SK-N-SH treated with all-trans-retinoic acid at 6 μM for 48 hours (cell line): ENCODE data around the gene SLC30A2.

Experiments
- BACH2 ChIP-seq: fragments of 250-450 bp; sonication (Bioruptor Pico); IDR thresholded peaks from 2 replicates; pipeline ENCODE4 v1.9.0; 2021; ENCODE audit warnings: mild to moderate bottlenecking, borderline replicate concordance
- CSDC2 ChIP-seq: fragments of 250-450 bp; sonication (Bioruptor Pico); IDR thresholded peaks from 2 replicates; pipeline ENCODE4 v1.5.0; 2020; ENCODE audit warnings: mild to moderate bottlenecking, moderate library complexity
- OSR1 ChIP-seq: fragments of 250-450 bp; sonication (Bioruptor Pico); IDR thresholded peaks from 2 replicates; pipeline ENCODE4 v1.8.0; 2022; ENCODE audit warnings: moderate library complexity, mild to moderate bottlenecking, inconsistent platforms
- PPARA ChIP-seq: fragments of 250-450 bp; sonication (Bioruptor Pico); IDR thresholded peaks from 2 replicates; pipeline ENCODE4 v1.5.0; 2020; ENCODE audit warnings: mild to moderate bottlenecking, borderline replicate concordance
- RARB ChIP-seq: fragments of 250-450 bp; sonication (Bioruptor Pico); IDR thresholded peaks from 2 replicates; pipeline ENCODE4 v1.8.0; 2021; ENCODE audit warnings: mild to moderate bottlenecking, moderate library complexity
- TCF4 ChIP-seq: fragments of 250-450 bp; sonication (Bioruptor Pico); IDR thresholded peaks from 2 replicates; pipeline ENCODE4 v1.8.0; 2021; ENCODE audit warnings: mild to moderate bottlenecking, moderate library complexity, borderline replicate concordance
- ZC3H10 ChIP-seq: fragments of 250-450 bp; sonication (Bioruptor Pico); IDR thresholded peaks from 2 replicates; pipeline ENCODE4 v1.5.1; 2021; ENCODE audit warnings: mild to moderate bottlenecking, moderate library complexity
- ZFP3 ChIP-seq: fragments of 250-450 bp; sonication (Bioruptor Pico); IDR thresholded peaks from 2 replicates; pipeline ENCODE4 v1.5.0; 2020; ENCODE audit warnings: mild to moderate bottlenecking, moderate library complexity
- ZFP30 ChIP-seq: fragments of 450-650 bp; formaldehyde crosslinking; IDR thresholded peaks from 2 replicates; pipeline ENCODE4 v1.5.0; 2022; ENCODE audit warnings: mild to moderate bottlenecking, moderate library complexity
- ZNF565 ChIP-seq: fragments of 450-650 bp; formaldehyde crosslinking; conservative IDR thresholded peaks from 2 replicates; pipeline ENCODE4 v1.5.0; 2020; ENCODE audit warnings: low read depth, mild to moderate bottlenecking, moderate library complexity
- ZNF70 ChIP-seq: fragments of 450-650 bp; formaldehyde crosslinking; IDR thresholded peaks from 2 replicates; pipeline ENCODE4 v1.5.0; 2020; ENCODE audit warnings: mild to moderate bottlenecking, moderate library complexity
- TF ChIP-seq, protein P1 (sequence below): fragments of 250-450 bp; sonication (Bioruptor Pico); IDR thresholded peaks from 2 replicates; pipeline ENCODE4 v1.8.0; 2020; ENCODE audit warnings: mild to moderate bottlenecking, moderate library complexity, borderline replicate concordance
- TF ChIP-seq, protein P2 (sequence below): fragments of 250-450 bp; sonication (Bioruptor Pico); IDR thresholded peaks from 2 replicates; pipeline ENCODE4 v1.5.1; 2020; ENCODE audit warnings: low read depth, mild to moderate bottlenecking, moderate library complexity
- TF ChIP-seq, protein P3 (sequence below): fragments of 250-450 bp; sonication (Bioruptor Pico); IDR thresholded peaks from 2 replicates; pipeline ENCODE4 v1.5.0; 2020; ENCODE audit warnings: mild to moderate bottlenecking, moderate library complexity

DNA sequence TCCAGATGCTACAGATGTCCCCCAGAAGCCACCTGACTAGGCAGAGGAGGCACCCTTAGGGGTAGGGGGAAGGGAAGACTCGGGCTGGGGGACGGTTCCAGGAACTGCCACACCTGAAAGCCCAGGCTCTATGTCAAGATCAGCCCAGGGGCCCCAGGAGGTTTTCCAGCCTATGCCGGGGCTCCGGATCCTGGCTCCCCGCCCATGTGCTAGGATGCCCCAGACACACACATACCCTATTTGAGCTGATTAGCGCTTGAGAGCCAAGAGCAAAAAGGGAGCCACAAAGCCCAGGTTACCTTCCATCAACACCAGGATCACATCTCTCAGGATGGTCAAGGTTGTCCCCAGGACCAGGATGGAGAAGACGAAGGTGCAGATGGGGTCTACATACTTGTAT, 4.5 kb downstream of the SLC30A2 start:
- no peak for TF ChIP-seq ZNF565 (CRISPR knock-in tag)
- no peak for TF ChIP-seq TCF4 (CRISPR knock-in tag)
- TF ChIP-seq CSDC2 (CRISPR knock-in tag): no peak
- no peak for TF ChIP-seq ZFP3 (CRISPR knock-in tag)
- TF ChIP-seq OSR1 (CRISPR knock-in tag): no peak
- no peak for TF ChIP-seq ZFP30 (CRISPR knock-in tag)
- no peak for TF ChIP-seq RARB (CRISPR knock-in tag)
- TF ChIP-seq, protein P1, sequence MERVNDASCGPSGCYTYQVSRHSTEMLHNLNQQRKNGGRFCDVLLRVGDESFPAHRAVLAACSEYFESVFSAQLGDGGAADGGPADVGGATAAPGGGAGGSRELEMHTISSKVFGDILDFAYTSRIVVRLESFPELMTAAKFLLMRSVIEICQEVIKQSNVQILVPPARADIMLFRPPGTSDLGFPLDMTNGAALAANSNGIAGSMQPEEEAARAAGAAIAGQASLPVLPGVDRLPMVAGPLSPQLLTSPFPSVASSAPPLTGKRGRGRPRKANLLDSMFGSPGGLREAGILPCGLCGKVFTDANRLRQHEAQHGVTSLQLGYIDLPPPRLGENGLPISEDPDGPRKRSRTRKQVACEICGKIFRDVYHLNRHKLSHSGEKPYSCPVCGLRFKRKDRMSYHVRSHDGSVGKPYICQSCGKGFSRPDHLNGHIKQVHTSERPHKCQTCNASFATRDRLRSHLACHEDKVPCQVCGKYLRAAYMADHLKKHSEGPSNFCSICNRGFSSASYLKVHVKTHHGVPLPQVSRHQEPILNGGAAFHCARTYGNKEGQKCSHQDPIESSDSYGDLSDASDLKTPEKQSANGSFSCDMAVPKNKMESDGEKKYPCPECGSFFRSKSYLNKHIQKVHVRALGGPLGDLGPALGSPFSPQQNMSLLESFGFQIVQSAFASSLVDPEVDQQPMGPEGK: no peak
- no peak for TF ChIP-seq ZNF70 (CRISPR knock-in tag)
- TF ChIP-seq, protein P2, sequence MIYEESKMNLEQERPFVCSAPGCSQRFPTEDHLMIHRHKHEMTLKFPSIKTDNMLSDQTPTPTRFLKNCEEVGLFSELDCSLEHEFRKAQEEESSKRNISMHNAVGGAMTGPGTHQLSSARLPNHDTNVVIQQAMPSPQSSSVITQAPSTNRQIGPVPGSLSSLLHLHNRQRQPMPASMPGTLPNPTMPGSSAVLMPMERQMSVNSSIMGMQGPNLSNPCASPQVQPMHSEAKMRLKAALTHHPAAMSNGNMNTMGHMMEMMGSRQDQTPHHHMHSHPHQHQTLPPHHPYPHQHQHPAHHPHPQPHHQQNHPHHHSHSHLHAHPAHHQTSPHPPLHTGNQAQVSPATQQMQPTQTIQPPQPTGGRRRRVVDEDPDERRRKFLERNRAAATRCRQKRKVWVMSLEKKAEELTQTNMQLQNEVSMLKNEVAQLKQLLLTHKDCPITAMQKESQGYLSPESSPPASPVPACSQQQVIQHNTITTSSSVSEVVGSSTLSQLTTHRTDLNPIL: no peak
- TF ChIP-seq PPARA (CRISPR knock-in tag): no peak
- TF ChIP-seq BACH2 (CRISPR knock-in tag): no peak
- TF ChIP-seq, protein P3, sequence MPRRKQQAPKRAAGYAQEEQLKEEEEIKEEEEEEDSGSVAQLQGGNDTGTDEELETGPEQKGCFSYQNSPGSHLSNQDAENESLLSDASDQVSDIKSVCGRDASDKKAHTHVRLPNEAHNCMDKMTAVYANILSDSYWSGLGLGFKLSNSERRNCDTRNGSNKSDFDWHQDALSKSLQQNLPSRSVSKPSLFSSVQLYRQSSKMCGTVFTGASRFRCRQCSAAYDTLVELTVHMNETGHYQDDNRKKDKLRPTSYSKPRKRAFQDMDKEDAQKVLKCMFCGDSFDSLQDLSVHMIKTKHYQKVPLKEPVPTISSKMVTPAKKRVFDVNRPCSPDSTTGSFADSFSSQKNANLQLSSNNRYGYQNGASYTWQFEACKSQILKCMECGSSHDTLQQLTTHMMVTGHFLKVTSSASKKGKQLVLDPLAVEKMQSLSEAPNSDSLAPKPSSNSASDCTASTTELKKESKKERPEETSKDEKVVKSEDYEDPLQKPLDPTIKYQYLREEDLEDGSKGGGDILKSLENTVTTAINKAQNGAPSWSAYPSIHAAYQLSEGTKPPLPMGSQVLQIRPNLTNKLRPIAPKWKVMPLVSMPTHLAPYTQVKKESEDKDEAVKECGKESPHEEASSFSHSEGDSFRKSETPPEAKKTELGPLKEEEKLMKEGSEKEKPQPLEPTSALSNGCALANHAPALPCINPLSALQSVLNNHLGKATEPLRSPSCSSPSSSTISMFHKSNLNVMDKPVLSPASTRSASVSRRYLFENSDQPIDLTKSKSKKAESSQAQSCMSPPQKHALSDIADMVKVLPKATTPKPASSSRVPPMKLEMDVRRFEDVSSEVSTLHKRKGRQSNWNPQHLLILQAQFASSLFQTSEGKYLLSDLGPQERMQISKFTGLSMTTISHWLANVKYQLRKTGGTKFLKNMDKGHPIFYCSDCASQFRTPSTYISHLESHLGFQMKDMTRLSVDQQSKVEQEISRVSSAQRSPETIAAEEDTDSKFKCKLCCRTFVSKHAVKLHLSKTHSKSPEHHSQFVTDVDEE: no peak
- TF ChIP-seq ZC3H10: no peak
